Stimulated activated CD8-positive, alpha-beta memory T cell treated with anti-CD3 and anti-CD28 coated beads, Interleukin-2, amount 100 ng/mL, for 1 hour (primary cell): Measurements from ENCODE around the gene MMS22L.

ENCODE experiments used
- DNase-seq, 2 donors: peaks; one replicate each; pipeline ENCODE4 v3.0.0-alpha.2; 2020; ENCODE audit warnings: low read depth in 2 of 2

The MMS22L gene

GRCh38 chr6:97138581-97138980 is 144.4 kb downstream of the MMS22L start:
- DNase-seq: no peak

DNA sequence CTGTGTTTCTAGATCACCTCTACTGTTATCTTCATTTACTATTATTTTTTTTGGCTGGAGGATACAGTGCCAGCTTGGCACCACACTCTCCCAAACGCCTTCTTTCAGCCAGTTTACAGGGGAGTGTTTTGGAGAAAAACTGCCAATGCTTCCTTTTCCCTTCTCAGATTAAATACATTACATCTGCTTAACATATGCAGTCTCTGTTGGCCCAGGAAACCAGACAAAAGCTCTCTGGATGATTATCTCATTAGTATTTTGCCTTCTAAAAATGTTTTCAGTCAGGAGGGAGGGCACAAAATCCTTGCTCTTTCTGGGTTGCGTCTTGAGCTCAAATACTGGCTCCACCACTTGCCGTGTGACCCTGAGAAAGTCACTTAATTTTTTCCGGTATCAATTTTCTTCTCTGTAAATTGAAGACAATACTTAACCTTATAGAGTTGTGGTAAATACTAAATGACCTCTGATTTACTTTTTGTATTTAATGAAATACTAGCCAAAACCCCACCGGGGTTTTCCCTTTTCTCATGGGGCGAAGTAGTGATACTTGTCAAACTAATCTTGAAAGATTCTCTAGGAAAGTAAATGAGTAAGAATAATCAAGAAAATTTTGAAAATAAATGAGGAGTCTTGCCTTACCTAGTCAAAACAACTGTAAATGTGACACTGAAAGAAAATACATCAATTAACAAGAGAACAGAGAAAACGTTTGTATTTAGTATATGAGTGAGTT is 146.2 kb downstream of the MMS22L start:
- no peak for DNase-seq

- DNase-seq: no peak
Observed at GRCh38 chr6:97133067-97133466, 149.9 kb downstream of the MMS22L start.

- no peak for DNase-seq
Observed at GRCh38 chr6:97129106-97129505, 153.9 kb downstream of the MMS22L start.

- DNase-seq: no peak
Observed at GRCh38 chr6:97128507-97128906, 154.5 kb downstream of the MMS22L start.

DNA sequence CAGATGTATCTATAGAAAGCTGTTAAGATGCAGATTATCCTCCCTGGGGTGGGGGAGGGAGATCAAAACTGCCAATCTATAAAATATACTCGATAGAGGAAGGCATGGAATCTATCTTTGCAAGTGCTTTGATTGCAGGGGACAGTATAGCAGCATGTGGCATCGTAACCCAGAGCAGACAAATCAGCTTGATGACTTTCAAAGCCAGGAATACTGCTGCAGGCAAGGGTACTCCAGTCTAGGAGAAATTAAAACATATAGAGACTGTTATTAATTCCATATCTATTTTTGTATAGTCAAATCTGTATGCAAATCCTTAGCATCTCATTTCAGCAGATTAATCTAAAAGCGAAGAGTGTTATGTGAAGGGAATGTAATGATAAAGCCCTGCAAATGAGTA is 159.4 kb downstream of the MMS22L start:
- DNase-seq: no peak

DNA sequence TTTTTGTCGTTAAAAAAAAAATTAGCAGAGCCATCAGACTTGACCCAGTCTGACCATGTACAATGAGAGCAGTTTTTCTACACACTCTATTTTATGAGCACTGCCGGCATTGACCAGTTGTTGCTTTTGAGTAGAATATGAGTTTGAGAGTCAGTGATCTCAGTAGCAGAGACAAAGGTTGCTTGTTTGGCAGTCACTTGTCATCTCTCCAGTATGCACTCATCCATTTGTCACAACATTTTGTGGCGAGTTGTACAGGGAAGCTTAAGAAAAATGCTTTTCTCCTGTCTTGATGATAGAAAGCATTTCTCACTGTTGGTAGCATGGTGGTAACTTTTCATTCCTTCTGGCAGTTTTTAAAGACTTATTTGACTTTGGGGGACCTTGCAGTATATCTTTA is 159.9 kb downstream of the MMS22L start:
- no peak for DNase-seq

GRCh38 chr6:97120511-97120910 is 162.5 kb downstream of the MMS22L start:
- no peak for DNase-seq

DNA sequence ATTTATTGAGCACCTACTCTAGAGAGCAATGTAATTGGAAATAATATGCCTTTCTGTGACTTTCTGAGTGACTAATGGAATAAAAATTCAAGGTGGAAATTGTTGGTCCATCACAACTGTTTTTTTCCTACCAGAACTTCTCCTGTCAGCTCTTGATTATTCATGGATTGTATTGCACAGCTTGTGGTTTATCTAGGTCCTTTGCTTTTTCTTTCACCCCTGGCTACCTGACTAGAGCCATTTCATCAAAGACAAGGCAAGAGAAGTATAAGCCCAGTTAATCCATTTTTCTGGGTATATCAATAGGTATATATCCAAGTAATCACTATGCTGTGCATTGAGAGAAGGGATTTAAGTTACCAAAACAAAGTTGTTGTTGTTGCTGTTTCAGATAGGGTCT is 168.4 kb downstream of the MMS22L start:
- no peak for DNase-seq

DNA sequence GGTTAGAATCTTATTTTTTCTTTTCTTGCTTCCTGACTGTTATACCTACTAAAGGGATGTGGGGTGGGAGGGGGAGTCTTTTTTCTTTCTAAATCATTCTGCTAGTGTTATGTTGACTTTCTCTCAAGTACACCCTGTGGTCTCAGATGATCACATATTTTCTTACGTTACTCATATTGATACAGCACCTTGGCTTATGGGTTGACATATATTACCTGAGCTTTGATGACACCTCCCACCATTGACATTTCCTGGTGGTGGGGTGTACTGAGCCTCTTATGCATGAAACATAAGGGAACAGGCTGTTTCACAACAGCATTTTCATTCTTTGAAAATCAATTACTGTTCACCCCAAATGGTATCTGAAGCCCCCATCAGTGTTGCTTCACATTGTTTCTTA is 169.8 kb downstream of the MMS22L start:
- no peak for DNase-seq

DNA sequence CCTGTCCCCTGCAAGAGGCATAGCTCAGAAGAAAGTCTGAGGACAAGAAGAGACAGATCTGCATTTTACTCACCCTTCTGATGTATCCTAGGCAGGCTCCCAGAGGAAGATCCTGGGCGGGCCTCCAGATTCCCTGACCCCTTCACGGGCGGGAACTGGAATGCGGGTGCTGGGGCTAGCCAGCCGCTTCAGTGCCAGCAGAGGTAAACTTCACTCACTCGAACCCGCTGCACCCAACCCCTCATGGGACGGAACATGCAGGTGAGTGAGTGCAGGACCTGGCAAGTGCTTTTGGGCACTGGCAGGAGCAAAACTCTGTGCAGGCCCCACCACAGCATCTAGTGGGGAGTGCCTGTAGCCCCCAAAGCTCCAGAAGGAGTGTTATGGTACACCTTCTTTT is 171.8 kb downstream of the MMS22L start:
- no peak for DNase-seq

DNA sequence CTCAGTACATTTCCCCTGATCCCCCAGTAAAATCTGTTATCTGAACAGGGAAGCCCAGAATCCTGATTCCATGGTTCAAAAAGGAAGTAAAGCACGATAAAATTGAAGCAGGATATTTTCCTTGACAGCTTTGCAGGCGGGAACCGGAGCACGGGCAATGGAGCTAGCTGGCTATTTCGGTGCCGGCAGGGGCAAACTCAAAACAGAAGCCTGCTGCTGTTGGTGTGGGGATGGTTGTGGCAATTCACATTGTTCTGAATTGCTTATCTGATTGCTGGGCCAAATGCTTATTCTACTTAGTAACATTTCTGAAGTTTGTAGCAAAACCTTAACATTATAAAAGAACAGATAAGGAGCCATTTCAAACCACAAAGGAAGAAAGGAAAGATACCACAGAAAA is 172.4 kb downstream of the MMS22L start:
- no peak for DNase-seq

DNA sequence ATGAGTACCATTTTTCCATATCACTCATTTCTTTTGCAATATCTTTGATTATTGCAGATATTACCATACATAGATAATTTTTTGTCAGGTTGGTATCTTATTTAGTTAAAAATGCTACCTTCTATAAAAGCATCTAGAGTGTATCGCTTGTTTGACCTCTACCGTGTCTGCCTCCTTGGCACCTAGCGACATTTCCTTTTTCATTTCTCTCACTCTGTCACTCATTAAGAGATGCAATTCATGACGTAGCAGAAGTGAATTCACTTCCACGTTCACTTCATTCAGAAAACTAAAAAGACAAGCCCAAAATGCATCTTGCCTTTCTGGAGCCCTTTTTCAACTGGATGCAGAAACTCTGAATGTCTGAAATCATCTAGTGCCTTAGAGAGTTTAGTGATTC is 172.9 kb downstream of the MMS22L start:
- no peak for DNase-seq

GRCh38 chr6:97109444-97109843 is 173.6 kb downstream of the MMS22L start:
- DNase-seq: no peak

GRCh38 chr6:97102145-97102790 is 180.7 kb downstream of the MMS22L start:
- DNase-seq: no peak

DNA sequence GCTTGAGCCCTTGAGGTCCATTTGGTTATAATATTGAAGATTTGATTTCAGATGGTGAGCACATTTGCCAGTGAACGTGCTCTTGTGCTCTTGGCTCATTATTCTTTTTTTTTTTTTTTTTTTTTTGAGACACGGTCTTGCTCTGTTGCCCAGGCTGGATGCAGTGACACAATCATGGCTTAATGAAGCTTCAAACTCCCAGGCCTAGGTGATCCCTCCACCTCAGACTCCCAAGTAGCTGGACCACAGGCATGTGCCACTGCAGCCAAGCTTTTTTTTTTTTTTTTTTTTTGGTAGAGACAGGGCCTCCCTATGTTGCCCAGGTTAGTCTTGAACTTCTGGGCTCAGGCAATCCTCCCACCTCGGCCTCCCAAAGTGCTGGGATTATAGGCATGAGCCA is 182.3 kb downstream of the MMS22L start:
- DNase-seq: no peak

DNA sequence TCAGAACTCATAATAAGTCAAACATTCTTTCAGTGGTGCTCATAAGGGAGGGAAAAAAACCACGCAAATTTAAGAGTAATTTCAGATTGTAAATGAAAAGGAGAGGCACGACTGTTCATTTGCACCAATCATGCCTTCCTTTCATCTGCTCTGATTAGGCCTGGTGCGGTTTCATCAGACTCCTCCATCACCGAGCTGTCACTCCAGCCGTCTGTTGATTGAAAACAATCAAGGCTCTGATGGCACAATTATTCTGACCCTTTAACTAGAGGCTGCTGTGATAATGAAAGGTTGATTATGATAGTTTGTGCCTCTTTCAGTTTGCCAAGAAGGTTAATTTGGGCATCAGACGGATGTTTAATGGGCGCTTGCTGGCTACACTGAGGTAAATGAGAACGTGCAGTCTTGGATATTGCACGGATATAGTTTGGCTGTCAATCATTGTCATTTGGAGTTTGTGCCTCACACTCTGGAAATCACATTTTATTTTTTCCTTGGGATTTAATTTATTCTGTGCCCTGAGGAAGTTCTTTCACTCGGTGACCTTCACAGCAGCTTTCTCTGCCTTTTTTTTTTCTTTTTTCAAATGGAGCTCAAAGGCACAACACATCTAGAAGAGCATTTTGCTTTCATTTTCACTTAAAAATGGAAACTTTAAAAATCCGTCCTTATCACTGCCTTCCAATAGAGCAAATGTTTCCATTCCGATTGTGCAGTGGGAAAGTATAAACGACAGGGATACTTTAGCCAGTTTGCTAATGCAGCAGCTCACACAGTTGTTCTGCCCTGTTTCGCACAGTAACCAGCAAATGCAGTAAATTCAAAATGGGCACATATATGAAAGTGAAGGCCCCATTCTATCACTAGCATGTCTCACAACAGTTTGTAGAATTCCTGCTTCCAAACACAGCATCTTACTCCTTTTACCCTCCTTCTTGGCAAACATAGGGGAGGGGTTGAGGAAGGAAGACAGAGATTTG is 185.7 kb downstream of the MMS22L start:
- DNase-seq: no peak

DNA sequence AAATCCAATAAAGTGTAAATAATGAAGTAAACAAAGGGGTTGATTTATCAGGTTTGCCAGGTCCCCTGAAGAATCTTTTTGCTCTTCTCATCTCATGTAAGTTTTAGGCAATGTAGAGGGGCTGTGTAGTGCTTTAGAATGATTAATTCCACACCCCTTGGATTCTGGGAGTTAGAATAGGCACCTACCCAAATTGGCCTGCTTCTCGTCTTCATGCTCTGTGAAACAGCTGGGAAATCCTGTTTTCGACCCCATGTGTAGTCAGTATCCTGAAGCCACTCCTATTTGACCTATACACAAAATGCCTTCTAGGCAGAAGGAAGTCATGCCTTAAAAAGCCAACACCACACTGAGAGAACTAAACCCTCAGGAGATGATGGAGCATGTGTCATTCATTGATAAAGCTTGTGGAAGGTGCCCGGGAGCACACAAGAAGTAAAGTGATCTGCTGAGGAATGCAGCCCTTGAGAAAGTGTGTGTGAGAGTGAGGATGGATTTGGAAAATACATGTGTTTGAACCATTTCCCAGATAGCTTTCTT is 187.6 kb downstream of the MMS22L start:
- DNase-seq: no peak

- no peak for DNase-seq
Observed at GRCh38 chr6:97094376-97094775, 188.6 kb downstream of the MMS22L start.

GRCh38 chr6:97092673-97093305 is 190.2 kb downstream of the MMS22L start:
- no peak for DNase-seq
